Measurements from ENCODE around the gene CSMD2. TPM values are rescaled to one million over a fixed set of nuclear protein-coding genes. Genes with fewer than 3 reads are reported as not detected.

Gene CSMD2
- total and polyA plus RNA-seq, 12 donors: 0.35 to 5.1 (median 1.5) TPM

GRCh38 chr1:33640114-33640660 is 524.8 kb downstream of the CSMD2 start:
- intact Hi-C loops (cut with DNase I): no loop called here
- 64 to 77% (median 68%) methylated on average over 3 of the region's 3 CpGs for WGBS, 4 donors
- no peaks in the 10 kb centered on the region for H3K27me3 ChIP-seq
- H3K27ac ChIP-seq: no peak overlapping the region
- no peaks in the 10 kb centered on the region for H3K9me3 ChIP-seq (replicated peaks in 1 of 3)
- no peaks in the 10 kb centered on the region for H3K4me1 ChIP-seq (replicated peaks in 1 of 2)
- H3K36me3 ChIP-seq (replicated peaks in 1 of 2): no peaks in the 10 kb centered on the region
- TF ChIP-seq POLR2A (IDR thresholded peaks at IDR 0.05) (no peak), CTCF (IDR thresholded peaks at IDR 0.05) (no peak)
- no peak for DNase-seq
- no peak overlapping the region for H3K4me3 ChIP-seq

GRCh38 chr1:33637846-33638440 is 527.1 kb downstream of the CSMD2 start:
- peak in 4 of 7 donors; percentile 43 to 48 (median 44) for DNase-seq
- Histone ChIP-seq H3K27me3 (no peaks in the 10 kb centered on the region), H3K27ac (no peak overlapping the region), H3K9me3 (replicated peaks in 1 of 3) (no peaks in the 10 kb centered on the region), H3K4me1 (replicated peaks in 1 of 2) (no peaks in the 10 kb centered on the region), H3K4me3 (no peak overlapping the region), H3K36me3 (replicated peaks in 1 of 2) (no peaks in the 10 kb centered on the region)
- 76 to 80% (median 79%) methylated on average over 3 to 7 of the region's 7 CpGs for WGBS, 4 donors
- intact Hi-C loops (cut with DNase I): no loop called here
- TF ChIP-seq CTCF (IDR thresholded peaks at IDR 0.05) (no peak), POLR2A (IDR thresholded peaks at IDR 0.05) (no peak)

- Histone ChIP-seq H3K27me3 (no peaks in the 10 kb centered on the region), H3K36me3 (replicated peaks in 1 of 2) (no peaks in the 10 kb centered on the region), H3K4me3 (no peak overlapping the region), H3K27ac (no peak overlapping the region), H3K9me3 (replicated peaks in 1 of 3) (no peaks in the 10 kb centered on the region), H3K4me1 (replicated peaks in 1 of 2) (no peaks in the 10 kb centered on the region)
- intact Hi-C loops (cut with DNase I): no loop called here
- no peak for TF ChIP-seq CTCF (IDR thresholded peaks at IDR 0.05)
- TF ChIP-seq POLR2A (IDR thresholded peaks at IDR 0.05): no peak
- DNase-seq: no peak
- WGBS, 4 donors: 89 to 94% (median 93%) methylated on average over 9 to 14 of the region's 14 CpGs
These were observed 528.8 kb downstream of the CSMD2 start for GRCh38 chr1:33636209-33636608.

- intact Hi-C loops (cut with DNase I): no loop called here
- DNase-seq: no peak
- no peak for TF ChIP-seq POLR2A (IDR thresholded peaks at IDR 0.05)
- TF ChIP-seq CTCF (IDR thresholded peaks at IDR 0.05): no peak
- Histone ChIP-seq H3K4me1 (replicated peaks in 1 of 2) (no peaks in the 10 kb centered on the region), H3K27ac (no peak overlapping the region), H3K4me3 (no peak overlapping the region), H3K9me3 (replicated peaks in 1 of 3) (no peaks in the 10 kb centered on the region), H3K27me3 (no peaks in the 10 kb centered on the region), H3K36me3 (replicated peaks in 1 of 2) (no peaks in the 10 kb centered on the region)
- WGBS, 4 donors: 71 to 79% (median 75%) methylated on average over 5 to 7 of the region's 7 CpGs
These were observed 529.6 kb downstream of the CSMD2 start for GRCh38 chr1:33635336-33636012.
